Adrenal gland (tissue), 5 donors: ENCODE data around the gene NR5A2.

ENCODE experiments used
- POLR2A ChIP-seq, 2 donors: fragments of 450-650 bp; IDR thresholded peaks; one replicate each; pipeline ENCODE4 v1.6.1; 2017; ENCODE audit warnings: antibody characterized with exemption in 2 of 2, mild to moderate bottlenecking in 2 of 2, moderate library complexity in 1 of 2
- TF ChIP-seq, protein P1 (sequence below), 6 experiments: fragments of 450-650 bp in 4 of 6; fragments of 200-600 bp in 2 of 6; sonication (generic) in 1 of 6; IDR thresholded peaks; 1 replicate in 5 of 6; 2 replicates in 1 of 6; pipeline versions ENCODE4 v1.5.1 to v1.8.0; 2016 to 2021; ENCODE audit warnings: antibody characterized with exemption in 6 of 6, mild to moderate bottlenecking in 2 of 6, moderate library complexity in 1 of 6
- donor health status: DM: no; HTN: no; CAD: no.

GRCh38 chr1:200034761-200035396 is 7.4 kb downstream of the NR5A2 start:
- TF ChIP-seq, protein P1, sequence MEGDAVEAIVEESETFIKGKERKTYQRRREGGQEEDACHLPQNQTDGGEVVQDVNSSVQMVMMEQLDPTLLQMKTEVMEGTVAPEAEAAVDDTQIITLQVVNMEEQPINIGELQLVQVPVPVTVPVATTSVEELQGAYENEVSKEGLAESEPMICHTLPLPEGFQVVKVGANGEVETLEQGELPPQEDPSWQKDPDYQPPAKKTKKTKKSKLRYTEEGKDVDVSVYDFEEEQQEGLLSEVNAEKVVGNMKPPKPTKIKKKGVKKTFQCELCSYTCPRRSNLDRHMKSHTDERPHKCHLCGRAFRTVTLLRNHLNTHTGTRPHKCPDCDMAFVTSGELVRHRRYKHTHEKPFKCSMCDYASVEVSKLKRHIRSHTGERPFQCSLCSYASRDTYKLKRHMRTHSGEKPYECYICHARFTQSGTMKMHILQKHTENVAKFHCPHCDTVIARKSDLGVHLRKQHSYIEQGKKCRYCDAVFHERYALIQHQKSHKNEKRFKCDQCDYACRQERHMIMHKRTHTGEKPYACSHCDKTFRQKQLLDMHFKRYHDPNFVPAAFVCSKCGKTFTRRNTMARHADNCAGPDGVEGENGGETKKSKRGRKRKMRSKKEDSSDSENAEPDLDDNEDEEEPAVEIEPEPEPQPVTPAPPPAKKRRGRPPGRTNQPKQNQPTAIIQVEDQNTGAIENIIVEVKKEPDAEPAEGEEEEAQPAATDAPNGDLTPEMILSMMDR (IDR thresholded peaks at IDR 0.05), result no peak
- TF ChIP-seq POLR2A (IDR thresholded peaks at IDR 0.05), result no peak
